Liver (tissue), 3 donors: ENCODE measurements around the gene EGFLAM.

Experiments used
- CTCF ChIP-seq: fragments of 150-350 bp; IDR thresholded peaks from 2 replicates; pipeline ENCODE4 v1.5.1; 2017; ENCODE audit warnings: improper control_type of control experiment, low read depth, low read length; ENCODE audit not compliant: missing input control
- EGR1 ChIP-seq, 2 donors: IDR thresholded peaks; 2 replicates each; pipeline ENCODE4 v1.6.1; 2016 to 2018; ENCODE audit warnings: antibody characterized with exemption in 2 of 2, low read depth in 2 of 2
- FOXA1 ChIP-seq: IDR thresholded peaks from 2 replicates; pipeline ENCODE4 v1.6.1; 2016; ENCODE audit warnings: antibody characterized with exemption
- JUND ChIP-seq, 2 donors: IDR thresholded peaks; 2 replicates each; pipeline ENCODE4 v1.6.1; 2016; ENCODE audit warnings: antibody characterized with exemption in 2 of 2
- MAX ChIP-seq: IDR thresholded peaks from 2 replicates; pipeline ENCODE4 v1.6.1; 2016; ENCODE audit warnings: antibody characterized with exemption
- RAD21 ChIP-seq, 2 donors: IDR thresholded peaks; 2 replicates each; pipeline ENCODE4 v1.6.1; 2016; ENCODE audit warnings: antibody characterized with exemption in 2 of 2, mild to moderate bottlenecking in 2 of 2
- REST ChIP-seq: IDR thresholded peaks from 2 replicates; pipeline ENCODE4 v1.6.1; 2016; ENCODE audit warnings: antibody characterized with exemption, mild to moderate bottlenecking
- SP1 ChIP-seq: IDR thresholded peaks from 2 replicates; pipeline ENCODE4 v1.6.1; 2018; ENCODE audit warnings: antibody characterized with exemption, mild to moderate bottlenecking
- ZBTB33 ChIP-seq: IDR thresholded peaks from 2 replicates; pipeline ENCODE4 v1.6.1; 2016; ENCODE audit warnings: antibody characterized with exemption
- donor health status: healthy.
- donor health status: healthy.

GRCh38 chr5:38319491-38319890 lies 61.1 kb downstream of the EGFLAM start:
- no peak for TF ChIP-seq RAD21 (IDR thresholded peaks at IDR 0.05)
- no peak for TF ChIP-seq CTCF
- TF ChIP-seq EGR1 (IDR thresholded peaks at IDR 0.05; ENCODE audit: low read depth in 2 of 2), result no peak
- TF ChIP-seq FOXA1, result no peak
- TF ChIP-seq ZBTB33, result no peak
- TF ChIP-seq MAX, result no peak
- TF ChIP-seq SP1, result no peak
- TF ChIP-seq REST, result no peak
- TF ChIP-seq JUND (IDR thresholded peaks at IDR 0.05), result no peak
